Stimulated activated CD4-positive, alpha-beta T cell treated with anti-CD3 and anti-CD28 coated beads, Interleukin-4, amount 100 ng/mL, for 24 hours (primary cell): ENCODE data around the gene NEK4.

Experiments used
- DNase-seq: peaks from one replicate; pipeline ENCODE4 v3.0.0-alpha.2; 2020

Gene NEK4

DNA sequence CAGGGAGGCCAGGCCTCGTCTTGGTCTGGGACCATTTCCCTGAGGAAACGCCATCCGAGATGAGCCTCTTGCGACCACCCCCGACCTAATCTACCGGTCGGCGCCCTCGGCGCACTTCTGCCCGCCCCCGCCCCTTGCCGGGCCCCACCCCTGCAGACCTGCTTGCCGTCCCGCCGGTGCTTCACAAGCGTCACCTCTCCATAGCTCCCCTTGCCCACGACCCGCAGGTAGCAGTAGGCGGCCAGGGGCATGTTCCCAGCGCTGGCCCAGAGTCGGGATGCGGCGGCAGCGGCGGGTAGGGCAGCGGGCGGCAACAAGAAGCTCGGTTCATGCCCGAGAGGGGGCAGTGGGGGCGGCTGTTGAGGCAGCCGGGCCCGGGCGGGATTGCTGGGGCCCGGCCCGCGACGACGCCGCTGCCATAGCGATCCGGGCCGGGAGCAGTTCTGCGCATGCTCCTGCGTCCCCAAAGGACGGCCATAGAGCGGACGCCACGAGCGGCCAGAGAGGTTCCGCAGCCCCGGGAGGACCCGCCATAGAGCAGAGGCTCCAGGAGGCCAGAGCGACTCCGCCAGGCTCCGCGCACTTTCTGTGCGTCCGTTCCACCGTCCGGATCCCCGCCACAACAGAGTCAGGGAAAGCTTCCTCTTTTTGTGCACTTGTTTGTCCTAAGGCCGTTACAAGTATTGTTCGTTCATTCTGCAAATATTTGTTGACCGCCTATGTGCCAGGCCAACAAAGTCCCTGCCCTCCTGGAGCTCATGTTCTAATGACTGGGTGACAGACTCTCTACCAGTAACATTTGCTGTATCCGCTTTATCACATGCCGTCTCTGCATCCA, at the start of gene NEK4:
Gene NEK4, minus strand, starts transcription at position 445 of the 838 bp plus-strand sequence. Its CDS starts 194 bp downstream, at position 251.
- DNase-seq, result peak; percentile 88

GRCh38 chr3:52819936-52820335, 49.2 kb upstream of the NEK4 start:
- DNase-seq, result no peak

GRCh38 chr3:52817860-52818259, 47.1 kb upstream of the NEK4 start:
- DNase-seq, result no peak

GRCh38 chr3:52817221-52817620, 46.5 kb upstream of the NEK4 start:
- no peak for DNase-seq

- DNase-seq, result no peak
These were observed 45.9 kb upstream of the NEK4 start for GRCh38 chr3:52816654-52817053.

- DNase-seq, result no peak
These were observed 45.5 kb upstream of the NEK4 start for GRCh38 chr3:52816199-52816598.

DNA sequence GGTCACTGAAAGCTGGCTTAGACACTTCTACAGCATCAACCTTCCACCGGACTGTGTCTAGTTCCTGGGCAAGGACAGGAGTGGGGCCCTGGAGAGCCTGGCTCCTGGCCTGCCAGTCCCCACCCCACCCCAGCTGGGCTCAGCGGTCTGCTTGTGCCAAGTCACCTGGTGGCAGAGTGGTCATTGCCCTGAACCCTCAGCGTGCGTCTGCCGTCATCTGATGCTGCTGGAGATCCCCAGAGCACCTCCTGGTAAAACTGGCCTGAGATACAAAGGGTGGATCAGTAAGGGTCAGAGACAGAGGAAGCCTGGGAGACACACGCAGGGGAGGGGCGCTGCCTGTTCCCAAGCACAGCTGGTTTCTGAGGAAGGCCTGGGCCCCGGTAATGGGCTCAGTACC, 43.1 kb upstream of the NEK4 start:
- no peak for DNase-seq

DNA sequence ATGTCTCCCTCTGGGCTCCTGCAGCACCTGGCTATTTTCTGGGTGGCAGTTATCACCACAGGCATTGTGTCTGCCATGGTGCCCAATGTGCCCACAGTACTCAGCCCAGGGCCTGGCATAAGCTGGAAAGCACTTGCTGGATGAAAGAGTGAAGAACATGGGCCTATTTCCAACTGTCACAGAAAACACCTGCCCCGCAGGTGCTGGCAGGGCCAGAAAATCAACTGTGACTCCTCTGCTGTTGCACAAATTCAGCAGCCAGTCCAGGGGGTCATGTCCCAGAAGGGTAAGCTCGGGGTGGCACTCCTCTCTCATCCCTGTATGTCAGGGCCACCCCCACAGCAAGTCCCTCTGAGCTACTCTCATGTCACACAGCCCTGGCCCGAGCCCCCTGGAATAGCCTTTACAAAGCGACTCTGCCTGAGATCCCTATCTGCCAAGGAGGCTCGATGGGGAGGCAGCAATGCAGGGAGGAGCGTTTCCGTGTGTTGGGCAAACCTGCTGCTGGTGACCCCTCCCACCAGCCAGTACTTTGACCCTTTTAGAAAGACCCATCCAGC, 40.8 kb upstream of the NEK4 start:
- DNase-seq, result no peak

- DNase-seq, result no peak
These were observed 40.2 kb upstream of the NEK4 start for GRCh38 chr3:52810923-52811322.

DNA sequence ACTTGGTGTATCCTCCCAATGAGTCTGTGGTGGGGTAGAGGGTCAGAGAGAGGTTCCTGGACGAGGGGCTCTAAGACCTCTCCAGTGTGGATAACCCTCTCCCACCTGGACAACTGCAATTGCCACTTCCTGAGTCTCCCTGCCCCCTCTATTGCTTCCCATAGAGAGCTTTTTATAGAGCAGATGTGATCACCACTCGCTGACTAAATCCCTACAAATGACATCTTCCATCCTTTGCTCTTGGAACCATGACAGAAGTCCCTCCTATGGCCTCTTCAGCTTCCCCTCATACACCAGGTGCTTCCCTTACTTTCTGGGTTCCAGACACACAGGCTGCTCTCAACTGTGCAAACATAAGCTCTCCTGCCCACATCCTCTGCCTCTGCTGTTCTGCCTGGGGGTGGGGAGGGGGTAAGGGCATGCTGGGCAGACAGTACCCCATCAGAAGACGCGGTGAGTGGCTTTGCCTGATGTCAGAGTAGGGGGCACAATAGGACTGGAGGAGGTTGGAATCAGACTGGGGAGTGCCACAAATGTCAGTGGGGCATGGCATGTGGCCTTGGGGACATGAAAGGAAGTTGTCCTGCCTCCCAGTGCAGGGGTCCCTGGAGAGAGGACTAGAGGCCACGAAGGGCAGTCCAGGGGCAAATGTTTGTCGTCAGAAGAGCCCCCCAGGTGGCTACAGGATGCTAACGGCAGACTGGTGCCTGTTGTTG, 39.1 kb upstream of the NEK4 start:
- no peak for DNase-seq

DNA sequence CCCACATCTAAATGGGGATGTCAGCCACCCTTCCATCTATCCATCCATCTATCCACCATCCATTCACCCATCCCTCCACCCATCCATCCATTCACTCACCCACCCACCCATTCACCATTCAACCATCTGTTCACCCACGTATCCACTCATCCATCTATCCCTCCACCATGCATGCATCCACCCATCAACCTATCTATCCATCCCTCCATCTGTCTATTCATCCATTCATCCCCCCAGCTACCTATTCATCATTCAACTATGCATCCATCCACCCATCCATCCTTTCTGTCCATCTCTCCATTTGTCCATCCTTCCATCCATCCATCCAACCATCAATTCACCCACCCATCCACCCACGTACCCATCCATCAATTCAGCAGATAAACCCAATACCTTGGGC, 38.4 kb upstream of the NEK4 start:
- DNase-seq, result no peak

DNA sequence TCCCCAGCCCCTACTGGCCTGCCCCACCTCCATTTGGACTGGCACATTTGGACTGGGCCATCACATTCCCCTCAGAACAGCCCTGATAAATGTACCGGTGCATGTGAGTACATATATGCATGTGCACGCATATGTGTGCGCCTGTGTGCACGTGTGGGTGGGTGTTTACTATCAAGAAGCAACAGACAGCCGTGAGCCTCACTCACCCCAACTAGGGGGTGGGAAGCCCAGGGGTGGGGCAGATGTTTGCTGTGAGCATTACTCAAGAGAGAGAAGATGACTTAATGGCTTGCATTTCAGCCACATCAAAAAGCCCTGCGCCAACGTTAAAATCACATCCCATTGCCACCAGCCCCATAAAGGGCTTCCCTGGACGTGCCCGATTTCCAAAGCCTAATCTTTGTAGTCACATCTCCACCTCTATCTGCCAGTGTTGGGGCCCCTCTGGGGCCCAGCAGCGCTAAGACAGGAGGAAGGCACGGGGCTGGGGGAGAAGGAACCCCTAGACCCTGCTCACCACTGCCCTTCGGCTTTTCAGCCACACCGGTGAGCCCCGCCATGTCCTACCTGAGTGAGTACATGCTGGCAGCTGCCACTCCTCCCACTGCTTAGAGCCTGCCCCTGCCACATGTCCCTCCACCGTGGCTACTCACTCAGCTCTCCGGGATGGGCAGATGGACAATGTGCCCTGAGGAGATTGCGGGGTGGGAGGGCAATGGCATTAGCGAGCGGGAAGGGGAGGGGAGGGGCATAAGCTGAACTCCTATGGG, 34.7 kb upstream of the NEK4 start:
- no peak for DNase-seq

- DNase-seq, result no peak
These were observed 31.1 kb upstream of the NEK4 start for GRCh38 chr3:52801839-52802238.

- DNase-seq, result no peak
These were observed 29.3 kb upstream of the NEK4 start for GRCh38 chr3:52800079-52800478.

DNA sequence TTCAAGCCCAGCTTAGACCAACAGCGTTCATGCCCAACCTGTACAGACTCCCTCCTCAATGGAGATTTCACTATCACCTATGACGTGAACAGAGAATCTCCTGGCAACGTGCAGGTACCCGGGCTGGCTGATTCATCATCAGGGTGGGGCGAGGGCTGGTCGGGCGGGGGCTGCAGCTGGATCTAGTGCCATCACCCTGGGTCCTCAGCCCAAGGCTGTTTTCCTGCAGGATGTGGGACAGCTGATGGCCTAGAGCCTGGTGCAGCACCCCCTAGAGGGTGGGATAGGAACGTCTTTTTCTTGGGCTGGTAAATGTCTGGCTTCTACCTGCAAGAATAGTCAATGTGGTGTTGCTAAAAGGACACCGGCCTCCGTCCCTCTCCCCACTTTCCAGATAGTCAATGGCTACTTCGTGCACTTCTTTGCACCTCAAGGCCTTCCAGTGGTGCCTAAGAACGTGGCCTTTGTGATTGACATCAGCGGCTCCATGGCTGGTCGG, 28.3 kb upstream of the NEK4 start:
- no peak for DNase-seq

- DNase-seq, result no peak
These were observed 27.7 kb upstream of the NEK4 start for GRCh38 chr3:52798376-52798977.

- DNase-seq, result no peak
These were observed 25.7 kb upstream of the NEK4 start for GRCh38 chr3:52796411-52796810.

DNA sequence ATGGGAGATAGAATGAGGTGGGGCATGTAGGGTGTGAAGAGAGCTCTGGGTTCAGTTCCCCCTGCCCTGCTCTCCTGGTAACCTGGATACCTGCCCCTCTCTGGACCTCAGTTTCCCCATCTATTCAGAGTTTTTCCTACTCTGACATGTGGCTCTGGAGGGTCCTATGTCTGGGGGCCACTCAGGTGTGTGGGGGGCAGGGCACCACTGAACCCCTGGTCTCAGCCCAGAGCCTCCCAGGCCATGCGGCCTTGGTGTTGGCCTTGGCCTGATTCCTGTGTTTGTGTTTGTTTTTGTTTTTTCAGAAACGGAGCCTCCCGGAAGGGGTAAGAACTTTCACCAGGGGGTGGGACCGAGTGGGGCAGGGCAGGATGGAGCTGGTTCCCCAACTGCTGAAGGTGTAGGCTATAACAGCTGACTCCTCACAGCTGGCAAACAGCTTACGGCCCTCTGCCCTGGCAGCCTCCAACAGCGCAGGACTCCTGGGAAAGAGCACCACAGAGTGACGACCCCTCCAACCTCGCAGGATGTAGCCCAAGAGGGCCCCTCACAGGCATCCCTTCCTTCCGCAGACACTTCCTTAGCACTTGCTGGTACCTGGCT, 24.7 kb upstream of the NEK4 start:
- DNase-seq, result no peak

DNA sequence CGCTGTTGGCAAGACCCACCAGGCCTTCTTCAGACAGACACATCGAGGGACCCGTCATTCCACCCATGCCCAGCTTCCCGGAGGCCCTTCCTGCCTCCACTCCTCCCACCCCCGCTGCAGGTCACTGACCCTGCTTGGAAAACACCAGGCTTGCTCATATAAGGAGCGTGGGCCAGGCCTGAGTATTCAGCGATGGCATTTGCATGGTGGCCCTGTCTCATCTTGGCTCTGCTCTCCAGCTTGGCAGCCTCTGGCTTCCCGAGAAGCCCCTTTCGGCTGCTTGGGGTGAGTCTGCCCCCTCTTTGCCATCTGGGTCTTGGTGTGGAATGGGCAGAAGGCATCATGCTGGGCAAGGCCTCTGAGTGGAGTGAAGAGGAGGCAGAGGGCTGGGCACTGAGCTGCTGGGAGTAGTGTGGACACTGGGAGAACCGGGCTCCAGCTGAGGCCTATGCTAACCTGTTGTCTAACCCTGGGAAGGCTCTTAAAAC, 23.9 kb upstream of the NEK4 start, which contains the start of gene ITIH3:
Gene ITIH3, plus strand, starts transcription at position 185 of the 488 bp plus-strand sequence. Its CDS starts 8 bp downstream, at position 193.
- DNase-seq, result no peak

- DNase-seq, result no peak
These were observed 23.2 kb upstream of the NEK4 start for GRCh38 chr3:52793702-52794611.
